MCF 10A (cell line): ENCODE measurements around the gene KRT6C. TPM values are rescaled to one million over a fixed set of nuclear protein-coding genes. Genes with fewer than 3 reads are reported as not detected.

Experiments
- BruUV-seq: library from RNA; stranded (reverse); fragments of 400-500 nt; replicated peaks from 2 replicates; lab custom pipeline; 2021; lab: Mats Ljungman, UMichigan
- CTCF ChIA-PET: fragments of 300-600 bp; sonication (Branson Sonifier 250); formaldehyde crosslinking; extraction: SDS; loops from one replicate; lab custom pipeline; 2021; ENCODE audit warnings: antibody characterized with exemption, inconsistent platforms; lab: Yijun Ruan, JAX
- POLR2A ChIA-PET: fragments of 300-600, 350-650 bp; sonication (Branson Sonifier 250); formaldehyde crosslinking; extraction: SDS; loops from one replicate; lab custom pipeline; 2020; ENCODE audit warnings: antibody characterized with exemption, inconsistent platforms; lab: Yijun Ruan, JAX
- DNase-seq: peaks from one replicate; pipeline ENCODE4 v3.0.0-alpha.2; 2018; ENCODE audit not compliant: unreplicated experiment
- H3K27ac Mint-ChIP-seq: one replicate; pipeline ENCODE4 v1.8.0; 2022; ENCODE audit warnings: mild to moderate bottlenecking, low read depth, mixed read lengths; ENCODE audit not compliant: unreplicated experiment
- H3K27me3 Mint-ChIP-seq: one replicate; pipeline ENCODE4 v1.8.0; 2022; ENCODE audit warnings: mixed read lengths; ENCODE audit not compliant: insufficient read depth, unreplicated experiment
- H3K36me3 Mint-ChIP-seq: one replicate; pipeline ENCODE4 v1.8.0; 2022; ENCODE audit warnings: mild to moderate bottlenecking, moderate library complexity, mixed read lengths; ENCODE audit not compliant: insufficient read depth, unreplicated experiment
- H3K4me1 Mint-ChIP-seq: one replicate; pipeline ENCODE4 v1.8.0; 2022; ENCODE audit warnings: mixed read lengths; ENCODE audit not compliant: insufficient read depth, unreplicated experiment
- H3K4me3 Mint-ChIP-seq: one replicate; pipeline ENCODE4 v1.8.0; 2022; ENCODE audit warnings: mild to moderate bottlenecking, moderate library complexity, mixed read lengths; ENCODE audit not compliant: unreplicated experiment
- H3K9me3 Mint-ChIP-seq: one replicate; pipeline ENCODE4 v1.8.0; 2022; ENCODE audit warnings: mixed read lengths; ENCODE audit not compliant: unreplicated experiment
- intact Hi-C: fragments of 100-400 bp; cut with micrococcal nuclease; formaldehyde crosslinking; loops from 2 replicates; pipeline ENCODE4 v1.14.1; 2022
- total RNA-seq: library from RNA; stranded (reverse); gene quantifications from 2 replicates; pipeline ENCODE4 v1.2.3, GENCODE V29; 2022
- TF ChIP-seq, protein P1 (sequence below): fragments of 200-600 bp; IDR thresholded peaks from one replicate; pipeline ENCODE4 v1.8.0; 2022; ENCODE audit warnings: antibody characterized with exemption, mild to moderate bottlenecking; ENCODE audit not compliant: unreplicated experiment

Gene KRT6C
- total RNA-seq, 1 experiment from 2014 or later: 0.19 TPM

DNA sequence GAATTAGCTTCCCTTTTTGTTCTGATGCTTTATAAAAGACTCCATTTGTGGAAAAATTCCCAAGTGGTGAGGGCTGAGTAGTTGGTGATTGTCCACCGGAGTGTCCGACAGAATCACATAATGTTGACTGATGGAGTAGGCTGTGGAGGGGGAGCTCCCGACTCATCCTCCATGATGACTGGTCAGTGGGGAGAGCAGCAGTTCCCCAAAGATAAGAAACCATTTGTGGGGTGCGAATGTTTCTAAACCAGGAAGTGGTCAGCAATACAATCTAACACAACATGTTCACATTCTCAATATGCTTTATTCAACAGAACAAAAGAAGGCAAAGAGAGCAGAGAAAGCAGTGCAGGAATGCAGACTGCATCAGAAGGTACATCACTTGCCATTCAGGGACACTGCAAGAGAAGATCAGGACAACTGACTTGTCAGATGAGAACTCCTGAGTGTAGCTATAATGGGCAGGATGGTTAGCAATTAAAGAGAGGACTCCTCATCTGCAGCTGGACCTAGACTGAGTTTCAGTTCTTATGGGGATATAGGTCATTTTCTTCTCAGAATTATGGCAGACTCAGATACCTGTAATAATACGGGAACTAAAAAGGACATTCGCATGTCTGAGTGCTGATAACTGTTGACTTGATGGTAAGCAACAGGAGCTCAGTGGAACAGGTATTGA, 27.1 kb downstream of the KRT6C start:
- POLR2A ChIA-PET: no interaction called here
- Mint-ChIP-seq H3K27me3 (no peaks in the 10 kb centered on the region), H3K27ac (no peak overlapping the region), H3K9me3 (no peaks in the 10 kb centered on the region), H3K4me1 (peaks cover 20% of the 10 kb centered on the region), H3K36me3 (no peaks in the 10 kb centered on the region), H3K4me3 (no peak overlapping the region)
- no peak for DNase-seq
- TF ChIP-seq, protein P1, sequence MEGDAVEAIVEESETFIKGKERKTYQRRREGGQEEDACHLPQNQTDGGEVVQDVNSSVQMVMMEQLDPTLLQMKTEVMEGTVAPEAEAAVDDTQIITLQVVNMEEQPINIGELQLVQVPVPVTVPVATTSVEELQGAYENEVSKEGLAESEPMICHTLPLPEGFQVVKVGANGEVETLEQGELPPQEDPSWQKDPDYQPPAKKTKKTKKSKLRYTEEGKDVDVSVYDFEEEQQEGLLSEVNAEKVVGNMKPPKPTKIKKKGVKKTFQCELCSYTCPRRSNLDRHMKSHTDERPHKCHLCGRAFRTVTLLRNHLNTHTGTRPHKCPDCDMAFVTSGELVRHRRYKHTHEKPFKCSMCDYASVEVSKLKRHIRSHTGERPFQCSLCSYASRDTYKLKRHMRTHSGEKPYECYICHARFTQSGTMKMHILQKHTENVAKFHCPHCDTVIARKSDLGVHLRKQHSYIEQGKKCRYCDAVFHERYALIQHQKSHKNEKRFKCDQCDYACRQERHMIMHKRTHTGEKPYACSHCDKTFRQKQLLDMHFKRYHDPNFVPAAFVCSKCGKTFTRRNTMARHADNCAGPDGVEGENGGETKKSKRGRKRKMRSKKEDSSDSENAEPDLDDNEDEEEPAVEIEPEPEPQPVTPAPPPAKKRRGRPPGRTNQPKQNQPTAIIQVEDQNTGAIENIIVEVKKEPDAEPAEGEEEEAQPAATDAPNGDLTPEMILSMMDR: no peak
- BruUV-seq: no TSS peak
- CTCF ChIA-PET: interaction anchor here (0.5 to 1.1 kb wide), 4 partner anchors 50 to 576 kb away, joined by 3 to 5 read pairs (median 4); no protein-coding TSS in a partner anchor
- intact Hi-C loops: loop anchor here (10.0 kb wide), 1 partner anchor 52 kb away; no protein-coding TSS in a partner anchor

DNA sequence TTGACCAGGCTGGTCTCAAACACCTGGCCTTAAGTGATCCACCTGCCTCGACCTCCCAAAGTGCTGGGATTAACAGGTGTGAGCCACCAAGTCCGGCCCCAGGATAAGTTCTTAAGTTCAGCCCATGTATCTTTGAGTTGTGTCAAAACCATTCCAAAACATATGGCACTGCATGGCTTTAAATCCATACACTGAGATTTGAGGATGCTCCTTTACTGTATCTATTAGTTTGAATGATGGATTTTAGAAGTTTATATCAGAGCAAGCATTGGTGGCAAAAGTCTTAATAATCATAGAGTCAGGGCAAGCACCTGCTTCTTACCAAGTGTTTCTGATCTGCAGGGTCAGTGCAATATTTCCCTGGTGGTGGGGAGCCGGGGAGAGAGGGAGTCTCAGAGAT, 27.7 kb downstream of the KRT6C start:
- H3K9me3 Mint-ChIP-seq: no peaks in the 10 kb centered on the region
- no peak overlapping the region for H3K4me3 Mint-ChIP-seq
- H3K36me3 Mint-ChIP-seq: no peaks in the 10 kb centered on the region
- H3K27ac Mint-ChIP-seq: no peak overlapping the region
- TF ChIP-seq, protein P1: no peak
- ChIA-PET CTCF (interaction anchor here (0.5 kb wide), 1 partner anchor 577 kb away, joined by 3 read pairs; no protein-coding TSS in a partner anchor), POLR2A (no interaction called here)
- intact Hi-C loops: loop anchor here (10.0 kb wide), 1 partner anchor 51 kb away; no protein-coding TSS in a partner anchor
- no TSS peak for BruUV-seq
- H3K27me3 Mint-ChIP-seq: no peaks in the 10 kb centered on the region
- DNase-seq: no peak
- H3K4me1 Mint-ChIP-seq: peaks cover 26% of the 10 kb centered on the region

DNA sequence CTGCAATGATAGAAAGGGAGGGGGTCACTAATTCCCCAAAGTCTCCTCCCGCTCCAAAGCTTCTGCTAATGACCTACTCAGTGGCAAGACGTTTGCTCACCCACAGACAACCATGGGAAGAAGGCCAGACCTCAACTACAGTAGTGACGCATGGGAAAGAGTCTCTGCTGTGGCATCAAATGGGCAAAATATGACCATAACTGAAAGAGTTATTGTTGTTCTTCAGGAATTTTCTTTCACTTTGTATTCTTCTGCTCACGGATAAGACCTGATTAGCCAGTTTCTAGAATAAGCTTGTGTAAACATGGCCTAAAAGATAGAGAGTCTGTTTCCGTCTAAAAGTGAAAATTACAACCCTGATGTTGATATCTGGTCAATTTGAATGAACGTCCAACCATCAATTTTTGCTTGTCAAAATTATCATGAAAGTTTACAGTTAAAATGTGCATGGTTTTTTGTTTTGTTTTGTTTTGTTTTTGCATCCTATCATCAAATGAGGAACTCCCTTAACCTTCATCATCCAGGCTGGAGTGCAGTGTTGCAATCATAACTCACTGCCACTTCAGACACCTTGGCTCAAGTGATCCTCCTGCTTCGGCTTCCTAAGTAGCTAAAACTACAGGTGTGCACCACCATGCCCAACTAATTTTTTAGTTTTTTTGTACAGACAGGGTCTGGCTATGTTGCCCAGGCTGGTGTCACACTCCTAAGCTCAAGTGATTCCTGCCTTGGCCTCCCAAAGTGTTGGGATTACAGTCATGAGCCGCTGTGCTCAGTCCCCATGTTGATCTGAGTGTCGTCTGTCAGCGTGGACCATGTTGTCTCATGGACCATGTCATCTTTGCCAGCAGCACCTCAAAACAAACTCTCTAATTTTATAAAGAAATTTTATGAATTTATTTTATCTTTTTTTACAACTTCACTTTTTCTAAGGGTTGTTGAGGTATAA, 28.7 kb downstream of the KRT6C start:
- TF ChIP-seq, protein P1: no peak
- POLR2A ChIA-PET: no interaction called here
- intact Hi-C loops: loop anchor here (5.0 to 10.0 kb wide), 3 partner anchors 50 to 77 kb away; partner anchors contain the start of gene KRT5
- no peak overlapping the region for H3K4me3 Mint-ChIP-seq
- CTCF ChIA-PET: no interaction called here
- no peaks in the 10 kb centered on the region for H3K36me3 Mint-ChIP-seq
- peaks cover 29% of the 10 kb centered on the region for H3K4me1 Mint-ChIP-seq
- H3K27me3 Mint-ChIP-seq: no peaks in the 10 kb centered on the region
- BruUV-seq: no TSS peak
- no peak for DNase-seq
- no peaks in the 10 kb centered on the region for H3K9me3 Mint-ChIP-seq
- no peak overlapping the region for H3K27ac Mint-ChIP-seq

DNA sequence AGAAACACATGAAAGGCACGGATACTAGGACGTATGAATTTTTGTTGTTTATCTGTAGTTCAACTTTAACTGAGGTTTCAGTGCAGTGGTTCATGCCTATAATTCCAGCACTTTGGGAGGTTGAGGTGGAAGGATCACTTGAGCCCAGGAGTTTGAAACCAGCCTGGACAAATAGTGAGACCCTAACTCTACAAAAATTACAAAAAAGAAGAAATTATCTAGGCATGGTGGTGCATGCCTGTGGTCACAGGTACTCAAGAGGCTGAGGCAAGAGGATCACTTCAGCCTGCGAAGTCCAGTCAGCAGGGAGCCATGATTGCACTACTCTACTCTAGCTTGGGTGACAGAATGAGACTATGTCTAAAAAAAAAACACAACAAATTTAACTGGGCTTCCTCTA, 29.6 kb downstream of the KRT6C start:
- POLR2A ChIA-PET: no interaction called here
- Mint-ChIP-seq H3K4me3 (no peak overlapping the region), H3K36me3 (no peaks in the 10 kb centered on the region), H3K9me3 (no peaks in the 10 kb centered on the region), H3K27ac (no peak overlapping the region), H3K27me3 (no peaks in the 10 kb centered on the region), H3K4me1 (peaks cover 29% of the 10 kb centered on the region)
- TF ChIP-seq, protein P1: no peak
- no TSS peak for BruUV-seq
- CTCF ChIA-PET: interaction anchor here (1.1 kb wide), 1 partner anchor 116 kb away, joined by 3 read pairs; no protein-coding TSS in a partner anchor
- intact Hi-C loops: loop anchor here (2.0 to 10.0 kb wide), 4 partner anchors 49 to 78 kb away; partner anchors contain the start of gene KRT5
- DNase-seq: no peak
